ENCODE data around the gene SPC25.
"Not testable (repeated sequence)": the region's sequence is repeated elsewhere in the genome, so short reads cannot be mapped to it uniquely, and the experiment has no call there.

SPC25 gene

DNA sequence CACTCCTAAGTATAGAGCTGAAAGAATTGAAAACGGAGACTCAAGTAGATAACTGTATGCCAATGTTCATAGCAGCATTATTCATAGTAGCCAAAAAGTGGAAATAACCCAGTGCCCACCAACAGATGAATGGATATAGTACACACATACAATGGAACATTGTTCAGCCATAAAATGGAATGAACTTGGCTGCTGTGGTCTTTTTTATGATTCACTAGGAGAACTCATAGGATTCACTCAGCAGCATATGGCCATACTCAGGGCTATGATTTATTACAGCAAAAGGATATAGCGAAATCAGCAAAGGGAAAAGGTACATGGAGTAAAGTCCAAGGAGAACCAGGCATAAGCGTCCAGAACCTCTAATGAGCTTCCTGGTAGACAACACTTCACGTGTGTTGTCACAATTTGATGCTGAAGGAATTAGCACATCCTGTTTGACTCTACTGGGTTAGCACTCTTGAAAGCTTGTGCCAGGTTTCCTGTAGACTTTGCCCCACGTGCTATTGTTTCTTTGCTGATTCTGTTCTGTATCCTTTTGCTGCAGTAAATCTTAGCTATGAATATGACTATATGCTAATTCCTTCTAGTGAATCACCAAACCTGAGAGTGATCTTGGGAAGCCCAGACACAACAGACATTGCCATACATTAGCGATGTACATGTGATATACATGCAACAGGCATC, 15.7 kb downstream of the SPC25 start:
- Mint-ChIP-seq H3K27me3 (no peaks in the 10 kb centered on the region), H3K4me3 (no peak overlapping the region), H3K27ac (no peak overlapping the region), H3K4me1 (no peaks in the 10 kb centered on the region), H3K9me3 (no peaks in the 10 kb centered on the region)
- ATAC-seq (no peak), DNase-seq (no peak)

DNA sequence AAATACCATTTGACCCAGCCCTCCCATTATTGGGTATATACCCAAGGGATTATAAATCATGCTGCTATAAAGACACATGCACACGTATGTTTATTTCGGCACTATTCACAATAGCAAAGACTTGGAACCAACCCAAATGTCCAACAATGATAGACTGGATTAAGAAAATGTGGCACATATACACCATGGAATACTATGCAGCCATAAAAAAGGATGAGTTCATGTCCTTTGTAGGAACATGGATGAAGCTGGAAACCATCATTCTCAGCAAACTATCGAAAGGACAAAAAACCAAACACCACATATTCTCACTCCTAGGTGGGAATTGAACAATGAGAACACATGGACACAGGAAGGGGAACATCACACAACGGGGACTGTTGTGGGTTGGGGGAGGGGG, 19.4 kb downstream of the SPC25 start:
- H3K9me3 Mint-ChIP-seq, H3K27me3 Mint-ChIP-seq, DNase-seq, H3K4me3 Mint-ChIP-seq, H3K27ac Mint-ChIP-seq, H3K4me1 Mint-ChIP-seq, ATAC-seq: not testable (repeated sequence)

DNA sequence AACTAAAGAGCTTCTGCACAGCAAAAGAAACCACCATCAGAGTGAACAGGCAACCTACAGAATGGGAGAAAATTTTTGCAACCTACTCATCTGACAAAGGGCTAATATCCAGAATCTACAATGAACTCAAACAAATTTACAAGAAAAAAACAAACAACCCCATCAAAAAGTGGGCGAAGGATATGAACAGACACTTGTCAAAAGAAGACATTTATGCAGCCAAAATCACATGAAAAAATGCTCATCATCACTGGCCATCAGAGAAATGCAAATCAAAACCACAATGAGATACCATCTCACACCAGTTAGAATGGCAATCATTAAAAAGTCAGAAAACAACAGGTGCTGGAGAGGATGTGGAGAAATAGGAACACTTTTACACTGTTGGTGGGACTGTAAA, 19.9 kb downstream of the SPC25 start:
- H3K27ac Mint-ChIP-seq, DNase-seq, H3K9me3 Mint-ChIP-seq, H3K4me1 Mint-ChIP-seq, ATAC-seq, H3K4me3 Mint-ChIP-seq, H3K27me3 Mint-ChIP-seq: not testable (repeated sequence)

DNA sequence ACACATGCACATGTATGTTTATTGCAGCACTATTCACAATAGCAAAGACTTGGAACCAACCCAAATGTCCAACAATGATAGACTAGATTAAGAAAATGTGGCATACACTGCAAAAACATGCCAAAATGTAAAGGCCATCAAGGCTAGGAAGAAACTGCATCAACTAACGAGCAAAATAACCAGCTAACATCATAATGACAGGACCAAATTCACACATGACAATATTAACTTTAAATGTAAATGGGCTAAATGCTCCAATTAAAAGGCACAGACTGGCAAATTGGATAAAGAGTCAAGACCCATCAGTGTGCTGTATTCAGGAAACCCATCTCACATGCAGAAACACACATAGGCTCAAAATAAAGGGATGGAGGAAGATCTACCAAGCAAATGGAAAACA, 23.1 kb downstream of the SPC25 start:
- not testable (repeated sequence) for H3K27me3 Mint-ChIP-seq, H3K9me3 Mint-ChIP-seq, H3K4me1 Mint-ChIP-seq, H3K4me3 Mint-ChIP-seq, ATAC-seq, H3K27ac Mint-ChIP-seq, DNase-seq

DNA sequence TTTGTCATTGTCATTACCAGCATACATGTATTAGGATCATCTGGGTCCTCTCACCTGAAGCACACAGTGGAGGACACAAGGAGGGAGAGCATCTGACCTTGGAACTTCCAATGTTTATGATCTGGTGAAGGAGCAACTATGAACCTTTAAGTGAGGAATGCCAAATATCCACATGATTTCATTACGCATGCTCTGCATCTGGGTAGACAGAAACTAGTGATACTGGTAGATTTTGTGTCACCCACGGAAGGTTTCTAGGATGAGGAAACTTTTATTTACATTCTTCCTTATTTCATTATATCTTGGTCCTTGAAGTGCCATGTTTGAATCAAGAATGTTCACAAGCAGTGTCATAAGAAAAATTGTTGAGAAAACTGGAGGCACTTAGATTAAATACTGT, 32.1 kb downstream of the SPC25 start:
- H3K27ac Mint-ChIP-seq: no peak overlapping the region
- no peaks in the 10 kb centered on the region for H3K4me1 Mint-ChIP-seq
- DNase-seq (no peak), ATAC-seq (no peak)
- H3K4me3 Mint-ChIP-seq: no peak overlapping the region
- no peaks in the 10 kb centered on the region for H3K27me3 Mint-ChIP-seq
- peaks cover 0 to 4% of the 10 kb centered on the region in 2 donors for H3K9me3 Mint-ChIP-seq

DNA sequence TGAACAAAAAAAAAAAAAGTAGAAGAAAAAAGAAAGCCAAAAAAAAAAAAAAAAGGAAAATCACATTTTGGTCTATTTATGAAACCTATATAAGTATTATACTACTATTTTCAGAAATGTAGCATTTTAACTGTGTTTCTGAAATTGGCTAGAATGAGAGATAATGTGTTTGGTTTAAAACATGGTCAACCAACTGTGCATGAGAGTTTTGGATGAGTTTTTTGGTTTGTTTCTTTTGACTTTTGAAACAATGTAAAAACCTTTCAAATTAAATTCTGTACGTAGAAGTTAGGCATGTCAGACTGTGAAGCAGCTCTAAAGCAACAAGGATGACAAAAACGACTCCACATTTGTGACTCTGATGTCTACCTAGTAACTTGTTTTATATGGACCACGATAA, 34.6 kb downstream of the SPC25 start:
- no peak overlapping the region for H3K4me3 Mint-ChIP-seq
- DNase-seq (no peak), ATAC-seq (no peak)
- no peaks in the 10 kb centered on the region for H3K27me3 Mint-ChIP-seq
- H3K27ac Mint-ChIP-seq: no peak overlapping the region
- H3K9me3 Mint-ChIP-seq: peaks cover 0 to 4% of the 10 kb centered on the region in 2 donors
- no peaks in the 10 kb centered on the region for H3K4me1 Mint-ChIP-seq

DNA sequence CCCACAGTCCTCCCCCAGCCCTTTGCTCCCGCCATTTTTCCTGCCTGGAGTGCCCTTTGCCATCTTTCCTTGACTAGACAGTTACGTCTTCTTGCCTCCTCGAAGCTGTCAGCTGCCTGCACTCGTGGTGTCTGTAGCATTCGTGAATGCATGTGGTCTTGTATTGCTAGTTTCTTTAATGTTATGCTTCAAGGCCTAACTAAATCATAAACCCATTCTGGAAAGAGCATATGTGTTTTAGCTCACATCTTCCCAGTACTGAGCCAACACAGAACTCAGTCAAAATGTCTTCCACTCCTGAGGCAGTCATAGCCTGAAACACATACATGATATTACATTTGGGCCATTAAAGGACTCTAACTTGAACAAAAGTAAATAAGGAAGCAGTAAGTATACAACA, 35.6 kb downstream of the SPC25 start:
- H3K4me3 Mint-ChIP-seq: no peak overlapping the region
- DNase-seq (no peak), ATAC-seq (no peak)
- no peaks in the 10 kb centered on the region for H3K4me1 Mint-ChIP-seq
- H3K9me3 Mint-ChIP-seq: peaks cover 0 to 4% of the 10 kb centered on the region in 2 donors
- H3K27ac Mint-ChIP-seq: no peak overlapping the region
- no peaks in the 10 kb centered on the region for H3K27me3 Mint-ChIP-seq

DNA sequence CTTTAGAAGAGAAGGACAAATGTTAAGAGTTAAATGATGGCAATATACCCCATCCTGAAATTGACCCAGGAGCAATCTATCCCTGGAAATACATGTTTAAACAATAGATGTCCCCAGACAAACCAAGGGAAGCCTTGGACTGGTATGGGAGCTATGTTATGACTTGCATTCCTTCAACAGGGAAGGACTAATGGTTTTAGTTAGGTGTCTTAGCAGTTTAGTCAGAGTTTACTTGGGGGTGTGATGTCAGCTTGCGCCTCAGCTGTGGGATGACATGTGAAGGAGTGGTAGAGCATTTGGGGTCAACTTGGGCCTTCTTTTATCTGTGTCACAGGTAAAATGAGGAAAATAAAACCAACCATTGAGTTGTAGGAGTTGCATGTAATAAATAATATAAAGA, 36.8 kb downstream of the SPC25 start:
- ATAC-seq (no peak), DNase-seq (no peak)
- no peaks in the 10 kb centered on the region for H3K27me3 Mint-ChIP-seq
- no peak overlapping the region for H3K4me3 Mint-ChIP-seq
- no peak overlapping the region for H3K27ac Mint-ChIP-seq
- peaks cover 0 to 4% of the 10 kb centered on the region in 2 donors for H3K9me3 Mint-ChIP-seq
- no peaks in the 10 kb centered on the region for H3K4me1 Mint-ChIP-seq

DNA sequence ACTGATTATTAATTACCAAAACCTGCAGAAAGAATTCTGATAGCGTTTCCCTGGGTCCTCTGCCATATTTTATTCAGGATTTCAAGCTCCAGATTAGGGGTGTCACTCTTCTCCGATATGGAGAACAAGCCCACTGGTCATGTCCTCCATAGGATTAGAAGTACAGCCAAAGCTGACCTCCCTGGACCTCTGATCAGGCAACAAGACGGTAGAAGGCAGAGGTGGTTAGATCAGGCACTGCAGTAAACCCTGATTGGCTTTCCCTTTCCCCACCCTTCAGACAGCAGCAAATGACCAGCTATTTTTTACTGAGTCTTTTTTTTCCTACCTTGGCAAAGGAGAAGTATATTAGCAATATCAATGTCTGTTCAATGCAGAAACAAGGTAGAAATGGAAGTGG, 37.7 kb downstream of the SPC25 start:
- no peak overlapping the region for H3K27ac Mint-ChIP-seq
- no peak for ATAC-seq
- H3K27me3 Mint-ChIP-seq: no peaks in the 10 kb centered on the region
- no peak for DNase-seq
- H3K4me3 Mint-ChIP-seq: no peak overlapping the region
- H3K4me1 Mint-ChIP-seq: no peaks in the 10 kb centered on the region
- peaks cover 0 to 4% of the 10 kb centered on the region in 2 donors for H3K9me3 Mint-ChIP-seq

DNA sequence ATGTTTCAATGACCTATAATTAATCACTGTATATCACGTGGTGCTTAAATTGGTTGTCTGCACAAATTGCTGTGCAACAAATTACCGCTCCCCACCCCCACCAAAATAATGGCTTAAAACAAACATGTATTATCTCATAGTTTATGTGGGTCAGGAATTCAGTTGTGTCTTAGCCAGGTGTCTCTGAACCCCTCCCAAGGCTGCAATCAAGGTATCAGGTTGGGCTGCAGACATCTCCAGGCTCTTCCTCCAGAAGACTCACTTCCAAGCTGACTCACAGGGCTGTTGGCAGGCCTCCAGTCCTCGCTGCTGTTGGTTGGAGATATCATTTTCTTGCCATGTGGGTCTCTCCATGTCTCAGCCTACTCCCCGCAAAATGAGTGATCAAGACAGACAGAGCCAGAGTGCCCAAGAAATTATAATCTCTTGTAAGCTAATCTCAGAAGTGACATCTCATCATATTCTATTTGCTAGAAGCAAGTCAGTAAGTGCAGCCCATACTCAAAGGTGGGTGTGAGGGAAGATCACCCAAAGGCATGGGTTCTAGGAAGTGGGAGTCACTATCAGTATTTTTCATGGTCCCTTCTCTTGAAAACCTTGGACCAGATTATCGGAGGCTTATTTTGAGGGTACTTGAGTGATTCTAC, 38.4 kb downstream of the SPC25 start:
- no peak for DNase-seq
- Mint-ChIP-seq H3K4me1 (no peaks in the 10 kb centered on the region), H3K27me3 (no peaks in the 10 kb centered on the region), H3K9me3 (peaks cover 0 to 4% of the 10 kb centered on the region in 2 donors), H3K27ac (no peak overlapping the region), H3K4me3 (no peak overlapping the region)
- no peak for ATAC-seq

DNA sequence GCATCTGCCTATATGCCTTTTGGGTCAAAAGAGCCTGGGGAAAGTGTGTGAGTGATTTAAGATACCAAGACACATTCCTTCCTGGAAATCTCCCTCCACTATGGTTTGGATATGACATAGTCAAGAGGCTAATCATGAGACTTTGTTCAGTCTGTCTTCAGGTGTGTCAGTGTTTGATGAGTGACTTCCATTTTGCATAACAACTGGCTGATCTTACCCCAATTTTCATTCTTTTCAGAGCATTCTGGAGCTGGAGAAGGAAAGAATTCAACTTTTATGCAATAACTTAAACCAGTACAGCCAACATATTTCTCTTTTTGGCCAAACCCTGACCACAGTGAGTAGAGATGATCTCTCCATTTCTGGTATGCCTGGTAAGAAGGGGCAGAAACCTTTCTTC, 39.4 kb downstream of the SPC25 start:
- Mint-ChIP-seq H3K27me3 (no peaks in the 10 kb centered on the region), H3K9me3 (peaks cover 0 to 4% of the 10 kb centered on the region in 2 donors), H3K4me3 (no peak overlapping the region), H3K27ac (no peak overlapping the region), H3K4me1 (no peaks in the 10 kb centered on the region)
- ATAC-seq: no peak
- DNase-seq: no peak

DNA sequence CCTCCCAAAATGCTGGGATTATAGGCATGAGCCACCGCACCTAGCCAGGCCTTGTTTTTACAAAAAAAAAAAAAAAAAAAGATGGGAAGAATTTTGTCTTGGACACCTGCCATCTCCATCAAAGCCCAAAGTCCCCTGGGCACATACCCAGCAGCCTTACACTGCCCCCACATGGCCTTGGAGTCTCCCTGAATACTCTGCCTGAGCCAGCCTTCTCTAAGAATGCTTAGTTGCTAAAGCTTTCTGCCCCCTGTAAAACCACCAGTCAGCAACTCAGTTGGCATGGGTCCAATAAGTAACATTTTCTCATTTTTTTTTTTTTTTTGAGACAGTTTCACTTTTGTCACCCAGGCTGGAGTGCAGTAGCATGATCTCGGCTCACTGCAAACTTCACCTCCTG, 40.6 kb downstream of the SPC25 start:
- DNase-seq (no peak), ATAC-seq (peak; percentile 69)
- Mint-ChIP-seq H3K27ac (no peak overlapping the region), H3K27me3 (no peaks in the 10 kb centered on the region), H3K4me1 (no peaks in the 10 kb centered on the region), H3K9me3 (peaks cover 0 to 2% of the 10 kb centered on the region in 2 donors), H3K4me3 (no peak overlapping the region)

DNA sequence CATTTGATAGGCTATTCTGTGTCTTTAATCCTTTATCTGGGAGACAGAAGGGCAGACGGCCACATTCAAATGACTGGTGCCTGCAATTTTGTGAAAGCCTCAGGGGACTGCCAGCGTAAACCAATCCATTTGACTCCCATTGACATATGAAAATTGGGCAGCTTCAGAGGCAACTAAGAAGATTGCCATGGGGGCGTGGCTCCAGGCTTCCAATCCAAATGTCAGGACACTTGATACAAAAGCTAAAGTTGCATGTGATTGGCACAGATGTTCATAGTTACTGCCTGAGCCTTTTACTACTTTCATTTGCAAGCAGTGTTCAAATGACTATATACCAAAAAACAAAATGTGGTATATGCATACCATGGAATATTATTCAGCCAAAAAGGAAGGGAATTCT, 42.0 kb downstream of the SPC25 start:
- DNase-seq (no peak), ATAC-seq (no peak)
- no peaks in the 10 kb centered on the region for H3K9me3 Mint-ChIP-seq
- H3K27me3 Mint-ChIP-seq: no peaks in the 10 kb centered on the region
- H3K27ac Mint-ChIP-seq: no peak overlapping the region
- no peak overlapping the region for H3K4me3 Mint-ChIP-seq
- H3K4me1 Mint-ChIP-seq: no peaks in the 10 kb centered on the region

DNA sequence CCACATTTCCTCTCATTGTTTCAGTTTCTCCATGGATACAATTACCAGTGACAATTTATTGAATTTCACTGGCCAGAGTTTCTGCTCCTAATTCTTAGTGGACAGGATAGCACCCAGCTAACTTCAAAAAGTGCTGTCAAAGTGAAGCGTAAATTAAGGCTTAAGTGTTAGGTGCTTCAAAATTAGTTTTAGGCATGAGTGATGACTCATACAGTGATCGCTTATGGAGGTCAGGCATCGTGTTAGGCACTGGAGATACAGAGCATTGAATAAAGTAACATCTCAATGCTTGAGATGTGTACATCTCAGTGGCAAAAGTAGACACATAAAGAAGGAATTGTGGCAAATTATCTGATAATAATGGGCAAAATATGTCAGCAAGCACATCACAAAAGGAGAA, 47.0 kb downstream of the SPC25 start:
- H3K27me3 Mint-ChIP-seq: no peaks in the 10 kb centered on the region
- H3K27ac Mint-ChIP-seq: no peak overlapping the region
- H3K9me3 Mint-ChIP-seq: peaks cover 0 to 4% of the 10 kb centered on the region in 2 donors
- DNase-seq (no peak), ATAC-seq (no peak)
- H3K4me1 Mint-ChIP-seq: no peaks in the 10 kb centered on the region
- no peak overlapping the region for H3K4me3 Mint-ChIP-seq

DNA sequence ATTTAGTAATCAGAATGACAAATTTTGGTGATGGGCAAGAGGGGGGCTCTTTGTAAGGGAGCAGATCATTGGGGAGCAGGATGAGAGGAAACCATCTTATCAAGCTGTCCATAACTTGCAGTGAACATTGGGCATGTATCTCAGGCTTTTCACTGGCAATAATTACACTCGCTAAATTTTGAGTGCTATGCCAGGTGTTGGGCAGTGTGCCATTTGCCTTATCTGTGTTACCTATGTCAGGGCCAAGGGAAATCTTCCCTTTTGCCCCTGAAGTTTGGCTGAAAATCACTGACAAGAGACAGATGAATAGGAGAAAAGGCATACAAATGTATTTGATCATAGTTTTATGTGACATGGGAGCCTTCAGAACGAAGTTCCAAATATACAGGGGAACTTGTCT, 48.8 kb downstream of the SPC25 start:
- H3K4me3 Mint-ChIP-seq: no peak overlapping the region
- H3K27me3 Mint-ChIP-seq: no peaks in the 10 kb centered on the region
- no peaks in the 10 kb centered on the region for H3K4me1 Mint-ChIP-seq
- H3K27ac Mint-ChIP-seq: no peak overlapping the region
- no peak for DNase-seq
- no peak for ATAC-seq
- H3K9me3 Mint-ChIP-seq: peaks cover 0 to 4% of the 10 kb centered on the region in 2 donors

DNA sequence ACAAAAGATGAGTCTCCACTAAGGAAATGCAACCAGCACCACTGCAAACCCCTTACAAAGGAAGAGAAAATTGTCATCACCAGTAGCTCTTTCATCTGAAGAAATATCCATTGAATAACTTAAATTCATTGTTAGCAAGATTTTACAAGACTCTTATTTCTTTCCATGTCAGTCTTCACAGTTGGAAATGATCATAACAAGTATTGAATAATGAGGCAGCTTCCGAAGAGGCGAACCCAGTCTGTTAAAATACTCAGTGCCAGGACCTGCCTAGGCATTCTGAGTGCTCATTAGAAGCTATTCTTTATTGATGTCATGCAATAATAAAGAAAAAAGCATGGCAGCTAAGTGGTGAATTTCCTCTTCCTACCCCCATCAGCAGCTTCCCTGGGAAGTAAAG, 54.3 kb downstream of the SPC25 start:
- H3K9me3 Mint-ChIP-seq: peaks cover 0 to 4% of the 10 kb centered on the region in 2 donors
- no peak for ATAC-seq

DNA sequence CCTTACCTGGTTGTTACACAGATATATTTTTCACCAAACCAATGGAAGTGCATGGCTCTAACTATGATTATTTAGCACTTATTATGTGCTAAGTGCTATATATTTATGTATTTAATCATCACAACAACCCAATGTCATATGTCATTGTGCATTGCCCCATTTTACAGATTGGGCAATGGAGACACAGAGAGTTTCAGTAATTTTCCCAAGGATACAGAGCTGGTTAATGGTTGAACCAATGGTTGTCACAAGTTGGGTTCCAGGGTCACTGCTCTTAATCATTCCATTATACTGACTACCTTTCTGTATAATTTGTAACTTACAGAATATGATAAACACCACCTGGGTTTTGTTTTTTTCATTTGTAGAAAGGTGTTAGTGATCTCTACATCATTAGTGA, 58.6 kb downstream of the SPC25 start:
- DNase-seq (no peak), ATAC-seq (no peak)
- H3K4me1 Mint-ChIP-seq: no peaks in the 10 kb centered on the region
- H3K27ac Mint-ChIP-seq: no peak overlapping the region
- no peaks in the 10 kb centered on the region for H3K9me3 Mint-ChIP-seq
- H3K27me3 Mint-ChIP-seq: no peaks in the 10 kb centered on the region
- no peak overlapping the region for H3K4me3 Mint-ChIP-seq

More for the DNA sequence above, 54.3 kb downstream of the SPC25 start:
- Mint-ChIP-seq H3K4me3 (no peak overlapping the region), H3K27ac (no peak overlapping the region), H3K4me1 (no peaks in the 10 kb centered on the region), H3K27me3 (no peaks in the 10 kb centered on the region)
- DNase-seq: no peak

Data from stimulated activated naive CD8-positive, alpha-beta T cell treated with anti-CD3 and anti-CD28 coated beads, Interleukin-15, amount 100 ng/mL, for 72 hours (primary cell).